NB4 (cell line): ENCODE measurements around the gene IL36RN.

Experiments used
- MYC ChIP-seq: IDR thresholded peaks from 2 replicates; pipeline ENCODE4 v1.6.1; 2011; ENCODE audit warnings: low read depth, low read length
- POLR2A ChIP-seq: IDR thresholded peaks from 2 replicates; pipeline ENCODE4 v1.6.1; 2011; ENCODE audit warnings: mild to moderate bottlenecking; ENCODE audit not compliant: insufficient read length; ENCODE audit errors: extremely low read depth
- TF ChIP-seq, protein P1 (sequence below): IDR thresholded peaks from one replicate; pipeline ENCODE4 v1.5.1; 2012; ENCODE audit warnings: low read depth, low read length
- TF ChIP-seq, protein P2 (sequence below): IDR thresholded peaks from 2 replicates; pipeline ENCODE4 v1.6.1; 2011; ENCODE audit warnings: low read depth, low read length

DNA sequence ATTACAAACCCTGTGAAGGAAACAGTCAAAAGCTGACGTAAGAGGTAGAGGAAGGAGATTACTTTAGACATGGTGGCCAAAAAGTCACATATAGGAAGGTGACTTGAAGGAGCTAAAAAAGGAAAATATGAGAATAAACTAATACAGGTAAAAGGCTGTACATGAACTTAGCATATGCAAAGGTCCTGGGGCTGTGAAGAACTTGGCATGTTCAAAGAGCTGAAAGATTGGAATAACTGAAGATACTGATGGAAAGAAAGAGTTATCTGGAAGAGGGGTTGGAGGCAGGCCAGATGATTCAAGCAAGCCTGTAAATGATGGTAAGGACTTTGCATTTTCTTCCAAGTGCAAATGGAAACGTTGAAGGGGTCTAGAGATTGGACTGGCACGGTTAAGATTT, 40.5 kb upstream of the IL36RN start:
- TF ChIP-seq, protein P1, sequence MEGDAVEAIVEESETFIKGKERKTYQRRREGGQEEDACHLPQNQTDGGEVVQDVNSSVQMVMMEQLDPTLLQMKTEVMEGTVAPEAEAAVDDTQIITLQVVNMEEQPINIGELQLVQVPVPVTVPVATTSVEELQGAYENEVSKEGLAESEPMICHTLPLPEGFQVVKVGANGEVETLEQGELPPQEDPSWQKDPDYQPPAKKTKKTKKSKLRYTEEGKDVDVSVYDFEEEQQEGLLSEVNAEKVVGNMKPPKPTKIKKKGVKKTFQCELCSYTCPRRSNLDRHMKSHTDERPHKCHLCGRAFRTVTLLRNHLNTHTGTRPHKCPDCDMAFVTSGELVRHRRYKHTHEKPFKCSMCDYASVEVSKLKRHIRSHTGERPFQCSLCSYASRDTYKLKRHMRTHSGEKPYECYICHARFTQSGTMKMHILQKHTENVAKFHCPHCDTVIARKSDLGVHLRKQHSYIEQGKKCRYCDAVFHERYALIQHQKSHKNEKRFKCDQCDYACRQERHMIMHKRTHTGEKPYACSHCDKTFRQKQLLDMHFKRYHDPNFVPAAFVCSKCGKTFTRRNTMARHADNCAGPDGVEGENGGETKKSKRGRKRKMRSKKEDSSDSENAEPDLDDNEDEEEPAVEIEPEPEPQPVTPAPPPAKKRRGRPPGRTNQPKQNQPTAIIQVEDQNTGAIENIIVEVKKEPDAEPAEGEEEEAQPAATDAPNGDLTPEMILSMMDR = no peak
- no peak for TF ChIP-seq POLR2A
- no peak for TF ChIP-seq MYC
- TF ChIP-seq, protein P2, sequence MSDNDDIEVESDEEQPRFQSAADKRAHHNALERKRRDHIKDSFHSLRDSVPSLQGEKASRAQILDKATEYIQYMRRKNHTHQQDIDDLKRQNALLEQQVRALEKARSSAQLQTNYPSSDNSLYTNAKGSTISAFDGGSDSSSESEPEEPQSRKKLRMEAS = no peak
